Measurements from ENCODE around the gene CNNM2. TPM values are rescaled to one million over a fixed set of nuclear protein-coding genes. Genes with fewer than 3 reads are reported as not detected.

CNNM2 gene
- total and polyA plus RNA-seq, 4 donors: 3.0 to 18.3 (median 7.8) TPM

- peaks cover 18 to 29% (median 24%) of the 10 kb centered on the region in 4 donors for H3K36me3 ChIP-seq (ENCODE audit: control insufficient read depth in 4 of 4, insufficient read depth in 4 of 4, low read length in 4 of 4)
- no peak overlapping the region for H3K9ac ChIP-seq (ENCODE audit: insufficient read depth in 1 of 2, low read length in 2 of 2)
- whole genome bisulfite sequencing, 2 donors: 95 to 96% methylated on average over 4 of the region's 4 CpGs
Observed at GRCh38 chr10:103080891-103081581, 162.9 kb downstream of the CNNM2 start.

GRCh38 chr10:103082683-103083082 is 164.6 kb downstream of the CNNM2 start:
- WGBS, 2 donors: 91 to 100% methylated on average over 1 of the region's 1 CpG
- Histone ChIP-seq H3K4me1 (ENCODE audit: control insufficient read depth in 5 of 5, insufficient read depth in 5 of 5, low read length in 5 of 5) (peaks cover 0 to 3% (median 0%) of the 10 kb centered on the region in 5 donors), H3K27me3 (ENCODE audit: control insufficient read depth in 3 of 3, insufficient read depth in 3 of 3, low read length in 2 of 3) (no peaks in the 10 kb centered on the region), H3K36me3 (ENCODE audit: control insufficient read depth in 4 of 4, insufficient read depth in 4 of 4, low read length in 4 of 4) (peaks cover 17 to 29% (median 20%) of the 10 kb centered on the region in 4 donors), H3K4me3 (no peak overlapping the region), H3K9ac (ENCODE audit: insufficient read depth in 1 of 2, low read length in 2 of 2) (no peak overlapping the region), H3K27ac (ENCODE audit: low read depth in 1 of 2, low read length in 1 of 2) (no peak overlapping the region), H3K9me3 (ENCODE audit: control insufficient read depth in 4 of 4, insufficient read depth in 3 of 4, low read length in 3 of 4) (no peaks in the 10 kb centered on the region)
- ATAC-seq (ENCODE audit: insufficient read depth, low FRiP score): no peak
- TF ChIP-seq CTCF (IDR thresholded peaks at IDR 0.05; ENCODE audit: control extremely low read depth, extremely low read depth): no peak
- DNase-seq: no peak

More at GRCh38 chr10:103080891-103081581, 162.9 kb downstream of the CNNM2 start:
- Histone ChIP-seq H3K27me3 (ENCODE audit: control insufficient read depth in 3 of 3, insufficient read depth in 3 of 3, low read length in 2 of 3) (no peaks in the 10 kb centered on the region), H3K4me3 (no peak overlapping the region), H3K9me3 (ENCODE audit: control insufficient read depth in 4 of 4, insufficient read depth in 3 of 4, low read length in 3 of 4) (no peaks in the 10 kb centered on the region), H3K4me1 (ENCODE audit: control insufficient read depth in 5 of 5, insufficient read depth in 5 of 5, low read length in 5 of 5) (peaks cover 0 to 3% (median 0%) of the 10 kb centered on the region in 5 donors), H3K27ac (ENCODE audit: low read depth in 1 of 2, low read length in 1 of 2) (no peak overlapping the region)
- no peak for TF ChIP-seq CTCF (IDR thresholded peaks at IDR 0.05; ENCODE audit: control extremely low read depth, extremely low read depth)
- no peak for ATAC-seq (ENCODE audit: insufficient read depth, low FRiP score)
- no peak for DNase-seq

GRCh38 chr10:103083266-103083976 is 165.3 kb downstream of the CNNM2 start:
- Histone ChIP-seq H3K9ac (ENCODE audit: insufficient read depth in 1 of 2, low read length in 2 of 2) (no peak overlapping the region), H3K36me3 (ENCODE audit: control insufficient read depth in 4 of 4, insufficient read depth in 4 of 4, low read length in 4 of 4) (peaks cover 14 to 29% (median 20%) of the 10 kb centered on the region in 4 donors), H3K27ac (ENCODE audit: low read depth in 1 of 2, low read length in 1 of 2) (no peak overlapping the region), H3K9me3 (ENCODE audit: control insufficient read depth in 4 of 4, insufficient read depth in 3 of 4, low read length in 3 of 4) (no peaks in the 10 kb centered on the region), H3K4me1 (ENCODE audit: control insufficient read depth in 5 of 5, insufficient read depth in 5 of 5, low read length in 5 of 5) (peaks cover 0 to 3% (median 0%) of the 10 kb centered on the region in 5 donors), H3K27me3 (ENCODE audit: control insufficient read depth in 3 of 3, insufficient read depth in 3 of 3, low read length in 2 of 3) (no peaks in the 10 kb centered on the region), H3K4me3 (no peak overlapping the region)
- WGBS, 2 donors: 95 to 96% methylated on average over 7 of the region's 7 CpGs
- TF ChIP-seq CTCF (IDR thresholded peaks at IDR 0.05; ENCODE audit: control extremely low read depth, extremely low read depth): no peak
- no peak for ATAC-seq (ENCODE audit: insufficient read depth, low FRiP score)
- no peak for DNase-seq
